Heart left ventricle (tissue), 16 donors: Measurements from ENCODE around the gene LNPEP. TPM values are rescaled to one million over a fixed set of nuclear protein-coding genes. Genes with fewer than 3 reads are reported as not detected.

Experiments
- ATAC-seq, 4 donors: fragments of 200-7000 bp; cut with Tn5 transposase; one replicate each; pipeline ENCODE4 v1.9.1; 2020 to 2022; ENCODE audit warnings: moderate library complexity in 4 of 4, mild to moderate bottlenecking in 3 of 4, moderate number of reproducible peaks in 1 of 4
- DNase-seq, 5 donors: peaks; one replicate each; pipeline ENCODE4 v3.0.0-alpha.2; 2020
- H3K27ac ChIP-seq, 12 donors: fragments of 200-600 bp; sonication (generic) in 4 of 12; one replicate each; pipeline versions ENCODE4 v1.5.0 to v1.8.0; 2016 to 2022; ENCODE audit warnings: mild to moderate bottlenecking in 2 of 12
- H3K27me3 ChIP-seq, 9 donors: fragments of 200-600 bp; sonication (generic) in 2 of 9; one replicate each; pipeline versions ENCODE4 v1.5.1 to v1.8.0; 2016 to 2022; ENCODE audit warnings: mild to moderate bottlenecking in 3 of 9
- H3K36me3 ChIP-seq, 9 donors: fragments of 200-600 bp; sonication (generic) in 2 of 9; one replicate each; pipeline versions ENCODE4 v1.5.0 to v1.8.0; 2018 to 2022; ENCODE audit warnings: mild to moderate bottlenecking in 2 of 9
- H3K4me1 ChIP-seq, 12 donors: fragments of 200-600 bp; sonication (generic) in 4 of 12; one replicate each; pipeline versions ENCODE4 v1.5.0 to v1.8.0; 2016 to 2022; ENCODE audit warnings: mild to moderate bottlenecking in 3 of 12
- H3K4me3 ChIP-seq, 12 donors: fragments of 200-600 bp; sonication (generic) in 4 of 12; one replicate each; pipeline versions ENCODE4 v1.5.0 to v1.8.0; 2017 to 2022; ENCODE audit warnings: mild to moderate bottlenecking in 9 of 12, moderate library complexity in 4 of 12
- H3K9me3 ChIP-seq, 12 donors: fragments of 200-600 bp; sonication (generic) in 4 of 12; one replicate each; pipeline versions ENCODE4 v1.5.0 to v1.8.0; 2016 to 2022; ENCODE audit warnings: mild to moderate bottlenecking in 1 of 12
- CTCF ChIP-seq, 12 donors: fragments of 200-600 bp; sonication (generic) in 4 of 12; IDR thresholded peaks; one replicate each; pipeline versions ENCODE4 v1.5.0 to v1.8.0; 2018 to 2022; ENCODE audit warnings: antibody characterized with exemption in 12 of 12, mild to moderate bottlenecking in 5 of 12
- POLR2A ChIP-seq, 2 donors: fragments of 450-650 bp; IDR thresholded peaks; one replicate each; pipeline ENCODE4 v1.6.1; 2017; ENCODE audit warnings: antibody characterized with exemption in 2 of 2, mild to moderate bottlenecking in 2 of 2, moderate library complexity in 2 of 2
- WGBS, 4 donors: extraction: QIAGEN DNeasy Blood & Tissue Kit in 2 of 4; methylation state at CpG; one replicate each; pipeline versions ENCODE4 v1.1.5 to v1.1.7; 2013 to 2018; 5-methylcytosine and 5-hydroxymethylcytosine counted together
- intact Hi-C, 10 donors: fragments of 100-400 bp; cut with DNase I; formaldehyde crosslinking; loops; one replicate each; pipeline versions ENCODE4 v1.11.1 to v1.14.2; 2022
- polyA plus RNA-seq, 2 donors: library from polyadenylated mRNA; stranded (reverse); fragments of 200-250 nt; gene quantifications; one replicate each; pipeline ENCODE4 v1.2.3, GENCODE V29; 2013
- total RNA-seq, 9 donors: library from RNA; depleted of rRNA in 2 of 9; stranded (reverse); fragments of >200 nt in 2 of 9; fragmentation: NEBNext Ultra II Directional in 3 of 9; extraction: Animal tissue kit (Norgen Biotek cat#: 25700) in 3 of 9; gene quantifications; one replicate each; pipeline versions ENCODE4 v1.1.0 to v1.2.4, GENCODE V29; 2016 to 2023
- donor health status: ischemic (EF 13 %, LVEDD 7.1; RV severe dilation, severe dysfunction).
- donor health status: healthy with polysubstance abuse.
- donor health status: DM: no; HTN: yes; CAD: no.
- donor health status: DM: no; HTN: no; CAD: no.
- donor health status: ischemic (EF 25% LVEDD 6.9; RV normal size, moderate dysfunction).
- donor health status: ischemic (EF 25% LVEDD 5.7; RV mildly dilated, moderate dysfunction).
- donor health status: healthy.
- donor health status: DM: yes; HTN: yes; CAD: no.
- donor health status: ischemic (EF 35%, LVEDD 5.7; RV mildly dilated, moderate dysfunction).
- donor health status: nonischemic (EF 11% LVEDD 7.7; RV severe dilation, severe dysfunction).
- donor health status: DM: yes; HTN: yes; CAD: no.
- donor health status: PGD.
- donor health status: ischemic (EF 29% LVEDD 5.4; RV normal size, mild dysfunction).
- donor health status: nonischemic (EF 23%, LVEDD 6.1; RV moderate dilation, normal function).

LNPEP gene
- total and polyA plus RNA-seq, 11 donors: 8.6 to 82.2 (median 53.1) TPM

DNA sequence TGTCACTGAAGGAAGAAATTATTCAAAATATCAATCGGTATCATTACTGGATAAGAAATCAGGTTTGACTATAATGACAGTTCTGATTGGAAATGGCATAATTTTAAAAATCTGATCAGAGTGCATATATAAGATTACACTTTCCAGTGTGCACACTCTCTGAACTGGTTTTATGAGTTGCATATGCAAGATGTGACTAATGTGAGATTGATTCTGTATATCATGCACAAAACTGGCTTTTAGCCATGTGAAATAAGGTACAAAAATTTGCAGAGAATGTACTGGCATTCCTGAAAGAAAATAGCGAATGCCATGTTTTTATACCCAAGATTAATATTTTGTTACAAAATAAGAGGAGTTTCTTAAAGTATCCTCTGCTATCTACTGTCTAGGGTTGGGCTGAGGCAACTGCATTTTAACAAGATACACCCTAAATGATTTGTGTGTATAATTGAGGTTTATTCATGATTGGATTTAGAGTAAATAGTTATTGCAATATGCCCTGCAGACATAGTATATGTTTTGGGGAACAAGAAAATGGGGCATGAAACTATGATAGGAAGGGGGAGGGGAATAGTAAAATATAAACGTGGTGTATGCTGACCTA, 70.7 kb downstream of the LNPEP start:
- H3K36me3 ChIP-seq: peaks cover 0 to 74% (median 63%) of the 10 kb centered on the region in 9 donors
- no peak overlapping the region for H3K4me3 ChIP-seq
- no peaks in the 10 kb centered on the region for H3K27me3 ChIP-seq
- H3K4me1 ChIP-seq: peaks cover 0 to 19% (median 10%) of the 10 kb centered on the region in 12 donors
- DNase-seq (no peak), ATAC-seq (no peak)
- TF ChIP-seq CTCF (IDR thresholded peaks at IDR 0.05): no peak
- H3K27ac ChIP-seq: no peak overlapping the region
- no peaks in the 10 kb centered on the region for H3K9me3 ChIP-seq
- WGBS, 4 donors: 72 to 78% (median 76%) methylated on average over 3 of the region's 3 CpGs
- intact Hi-C loops: loop anchor here in 2 of 10 donors (10.0 kb wide), 2 partner anchors 232 to 252 kb away; no protein-coding TSS in a partner anchor

DNA sequence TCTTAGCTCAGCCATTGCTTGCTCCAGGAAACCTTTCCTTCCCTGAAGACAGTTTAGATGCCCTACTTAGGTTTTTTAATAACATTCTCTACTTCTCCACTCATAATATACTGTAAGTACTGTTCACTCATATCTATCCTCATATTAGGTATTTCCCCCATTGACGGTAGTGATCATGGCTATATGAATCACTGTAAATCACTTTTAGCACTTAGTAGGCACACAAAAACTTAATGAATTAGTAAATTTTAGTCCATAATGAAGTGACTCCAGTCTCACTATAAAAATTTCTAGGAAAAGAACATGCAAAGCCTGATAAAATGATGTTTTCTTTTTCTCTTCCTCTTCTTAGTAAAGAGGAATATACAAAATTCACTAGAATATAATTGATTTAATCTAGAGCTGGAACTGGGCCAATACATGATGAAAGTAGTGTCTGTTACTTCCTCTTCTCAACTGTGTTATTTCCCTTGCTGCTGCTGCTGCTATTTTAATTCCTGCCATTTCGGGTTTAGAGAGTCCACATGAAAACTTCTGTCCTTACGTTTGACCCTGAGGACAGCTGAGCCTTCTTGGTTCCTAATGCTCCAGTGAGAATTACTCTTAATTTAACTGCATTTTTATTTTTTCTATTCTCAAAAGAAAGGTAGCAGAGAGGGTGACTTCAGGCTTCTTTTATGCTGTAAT, 73.5 kb downstream of the LNPEP start:
- H3K4me1 ChIP-seq: peaks cover 0 to 19% (median 10%) of the 10 kb centered on the region in 12 donors
- peak overlapping the region in 2 of 12 donors; percentile 25 to 63 for H3K27ac ChIP-seq
- ATAC-seq: peak in 3 of 4 donors; percentile 57 to 60 (median 59)
- intact Hi-C loops: loop anchor here in 2 of 10 donors (10.0 kb wide), 2 partner anchors 235 to 255 kb away; no protein-coding TSS in a partner anchor
- TF ChIP-seq POLR2A (IDR thresholded peaks at IDR 0.05) (no peak), CTCF (IDR thresholded peaks at IDR 0.05) (no peak)
- peak in 1 of 5 donors; percentile 13 for DNase-seq
- peaks cover 0 to 66% (median 55%) of the 10 kb centered on the region in 9 donors for H3K36me3 ChIP-seq
- WGBS, 4 donors: 18 to 23% (median 21%) methylated on average over 3 of the region's 3 CpGs
- H3K27me3 ChIP-seq: no peaks in the 10 kb centered on the region
- H3K9me3 ChIP-seq: no peaks in the 10 kb centered on the region
- H3K4me3 ChIP-seq: no peak overlapping the region

DNA sequence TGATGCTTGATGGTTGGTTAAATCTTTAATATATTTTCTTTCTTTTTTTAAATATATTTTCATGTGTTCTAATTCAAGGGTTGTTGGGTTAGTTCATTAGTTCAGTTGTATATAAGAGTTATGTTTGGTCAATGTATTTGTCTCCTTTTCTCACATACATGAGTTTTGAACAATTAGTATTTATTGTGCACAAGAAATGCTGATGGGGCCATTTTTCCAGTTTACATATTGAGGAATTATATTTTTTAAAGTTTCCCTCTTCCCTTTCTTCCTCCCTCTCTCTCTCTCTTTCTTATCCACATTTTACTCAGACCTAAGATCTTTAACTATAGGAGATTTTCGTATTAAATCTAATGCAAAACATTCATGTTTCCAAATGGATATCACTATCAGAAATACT, 74.0 kb downstream of the LNPEP start:
- peaks cover 0 to 66% (median 55%) of the 10 kb centered on the region in 9 donors for H3K36me3 ChIP-seq
- no peaks in the 10 kb centered on the region for H3K9me3 ChIP-seq
- 88 to 95% (median 92%) methylated on average over 1 of the region's 1 CpG for WGBS, 4 donors
- ATAC-seq (no peak), DNase-seq (no peak)
- no peak overlapping the region for H3K4me3 ChIP-seq
- H3K27me3 ChIP-seq: no peaks in the 10 kb centered on the region
- TF ChIP-seq POLR2A (IDR thresholded peaks at IDR 0.05): no peak
- TF ChIP-seq CTCF (IDR thresholded peaks at IDR 0.05): no peak
- peaks cover 0 to 19% (median 10%) of the 10 kb centered on the region in 12 donors for H3K4me1 ChIP-seq
- peak overlapping the region in 2 of 12 donors; percentile 25 to 63 for H3K27ac ChIP-seq
- intact Hi-C loops: loop anchor here in 3 of 10 donors (10.0 kb wide), 3 partner anchors 235 to 255 kb away; no protein-coding TSS in a partner anchor

DNA sequence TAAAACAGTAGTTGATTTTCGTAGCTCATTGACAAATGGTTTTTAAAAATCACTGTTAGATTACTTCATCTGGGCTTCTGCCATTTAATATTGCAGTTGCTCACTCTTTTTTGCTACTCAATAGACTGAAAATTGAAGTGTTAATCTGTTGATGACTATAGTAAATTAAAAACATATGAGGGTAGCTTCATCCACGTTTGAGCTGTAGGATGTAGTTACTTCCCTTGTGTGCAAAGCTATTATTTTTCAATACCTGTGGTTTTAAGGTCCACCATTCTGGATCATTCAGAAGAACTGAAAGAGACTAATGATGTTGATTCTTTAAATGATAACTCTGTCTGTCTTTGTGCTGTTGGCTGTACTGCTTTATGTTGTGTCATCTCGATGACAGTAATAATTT, 74.7 kb downstream of the LNPEP start:
- H3K4me1 ChIP-seq: peaks cover 0 to 19% (median 10%) of the 10 kb centered on the region in 12 donors
- H3K4me3 ChIP-seq: no peak overlapping the region
- ATAC-seq (no peak), DNase-seq (no peak)
- H3K36me3 ChIP-seq: peaks cover 0 to 66% (median 55%) of the 10 kb centered on the region in 9 donors
- H3K27me3 ChIP-seq: no peaks in the 10 kb centered on the region
- H3K27ac ChIP-seq: no peak overlapping the region
- WGBS, 4 donors: 70 to 82% (median 77%) methylated on average over 3 of the region's 3 CpGs
- intact Hi-C loops: loop anchor here in 1 of 10 donors (10.0 kb wide), 1 partner anchor 246 kb away; no protein-coding TSS in a partner anchor
- TF ChIP-seq POLR2A (IDR thresholded peaks at IDR 0.05) (no peak), CTCF (IDR thresholded peaks at IDR 0.05) (no peak)
- no peaks in the 10 kb centered on the region for H3K9me3 ChIP-seq
